ENCODE measurements around the gene BBS10.
"Not testable (repeated sequence)": the region's sequence is repeated elsewhere in the genome, so short reads cannot be mapped to it uniquely, and the experiment has no call there.

BBS10 gene

GRCh38 chr12:76348079-76348901, at the start of gene BBS10:
BBS10 (minus strand) TSS chr12:76348415; CDS start chr12:76348358, 57 bp downstream.
- DNase-seq = peak; percentile 90 to 93

GRCh38 chr12:76391461-76391860, 43.2 kb upstream of the BBS10 start:
- no peak for DNase-seq

- no peak for DNase-seq
Observed at GRCh38 chr12:76387614-76388013, 39.4 kb upstream of the BBS10 start.

- no peak for DNase-seq
Observed at GRCh38 chr12:76384560-76384959, 36.3 kb upstream of the BBS10 start.

GRCh38 chr12:76383988-76384387, 35.8 kb upstream of the BBS10 start:
- DNase-seq = no peak

- no peak for DNase-seq
Observed at GRCh38 chr12:76379261-76379660, 31.0 kb upstream of the BBS10 start.

- DNase-seq = not testable (repeated sequence)
Observed at GRCh38 chr12:76376876-76377275, 28.7 kb upstream of the BBS10 start.

- no peak for DNase-seq
Observed at GRCh38 chr12:76375939-76376338, 27.7 kb upstream of the BBS10 start.

GRCh38 chr12:76375470-76375869, 27.3 kb upstream of the BBS10 start:
- no peak for DNase-seq

GRCh38 chr12:76374386-76375020, 26.3 kb upstream of the BBS10 start:
- DNase-seq = no peak

GRCh38 chr12:76368230-76368629, 20.0 kb upstream of the BBS10 start:
- no peak for DNase-seq

- DNase-seq = no peak
Observed at GRCh38 chr12:76366163-76366562, 17.9 kb upstream of the BBS10 start.

- not testable (repeated sequence) for DNase-seq
Observed at GRCh38 chr12:76364131-76364530, 15.9 kb upstream of the BBS10 start.

- DNase-seq = no peak
Observed at GRCh38 chr12:76360316-76360715, 12.1 kb upstream of the BBS10 start.

- DNase-seq = no peak
Observed at GRCh38 chr12:76356071-76356470, 7.9 kb upstream of the BBS10 start.

- DNase-seq = peak; percentile 7 to 46
Observed at GRCh38 chr12:76346798-76347420, 1.3 kb downstream of the BBS10 start.

- no peak for DNase-seq
Observed at GRCh38 chr12:76346236-76346635, 2.0 kb downstream of the BBS10 start.

- no peak for DNase-seq
Observed at GRCh38 chr12:76345569-76345968, 2.6 kb downstream of the BBS10 start.

- no peak for DNase-seq
Observed at GRCh38 chr12:76341436-76342030, 6.7 kb downstream of the BBS10 start.

- no peak for DNase-seq
Observed at GRCh38 chr12:76340680-76341435, 7.4 kb downstream of the BBS10 start.

GRCh38 chr12:76337583-76337982, 10.6 kb downstream of the BBS10 start:
- no peak for DNase-seq

GRCh38 chr12:76332606-76333005, 15.6 kb downstream of the BBS10 start:
- DNase-seq = no peak

GRCh38 chr12:76329606-76330005, 18.6 kb downstream of the BBS10 start:
- DNase-seq = no peak
